ENCODE data around the gene CDK17.

DNA sequence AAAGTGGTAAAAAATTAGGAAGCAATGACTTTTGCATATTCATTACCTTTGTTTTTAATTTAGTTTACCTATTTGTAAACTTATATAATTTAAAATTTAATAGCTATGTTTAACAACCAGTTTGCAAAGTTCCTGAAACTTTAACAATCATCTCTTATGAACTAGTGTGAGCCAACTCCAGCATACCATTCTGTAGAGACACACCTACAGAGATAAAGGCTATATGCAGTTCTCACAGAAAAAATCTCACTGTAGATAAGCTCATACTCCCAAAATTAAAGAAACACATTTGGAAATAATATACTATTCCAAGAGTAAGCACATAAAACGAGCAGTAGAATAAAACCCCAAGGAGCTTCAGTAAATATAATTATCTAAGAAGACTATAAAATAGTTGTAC lies 77.5 kb downstream of the CDK17 start:
- TF ChIP-seq, protein P1, sequence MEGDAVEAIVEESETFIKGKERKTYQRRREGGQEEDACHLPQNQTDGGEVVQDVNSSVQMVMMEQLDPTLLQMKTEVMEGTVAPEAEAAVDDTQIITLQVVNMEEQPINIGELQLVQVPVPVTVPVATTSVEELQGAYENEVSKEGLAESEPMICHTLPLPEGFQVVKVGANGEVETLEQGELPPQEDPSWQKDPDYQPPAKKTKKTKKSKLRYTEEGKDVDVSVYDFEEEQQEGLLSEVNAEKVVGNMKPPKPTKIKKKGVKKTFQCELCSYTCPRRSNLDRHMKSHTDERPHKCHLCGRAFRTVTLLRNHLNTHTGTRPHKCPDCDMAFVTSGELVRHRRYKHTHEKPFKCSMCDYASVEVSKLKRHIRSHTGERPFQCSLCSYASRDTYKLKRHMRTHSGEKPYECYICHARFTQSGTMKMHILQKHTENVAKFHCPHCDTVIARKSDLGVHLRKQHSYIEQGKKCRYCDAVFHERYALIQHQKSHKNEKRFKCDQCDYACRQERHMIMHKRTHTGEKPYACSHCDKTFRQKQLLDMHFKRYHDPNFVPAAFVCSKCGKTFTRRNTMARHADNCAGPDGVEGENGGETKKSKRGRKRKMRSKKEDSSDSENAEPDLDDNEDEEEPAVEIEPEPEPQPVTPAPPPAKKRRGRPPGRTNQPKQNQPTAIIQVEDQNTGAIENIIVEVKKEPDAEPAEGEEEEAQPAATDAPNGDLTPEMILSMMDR (IDR thresholded peaks at IDR 0.05): no peak
- no peak for TF ChIP-seq POLR2A (IDR thresholded peaks at IDR 0.05)
- no peak for TF ChIP-seq POLR2AphosphoS5 (IDR thresholded peaks at IDR 0.05)
